Suppressor macrophage treated with lipopolysaccharide for 1 hour (primary cell): ENCODE data around the gene C1QTNF1.

Experiments used
- DNase-seq, 3 donors: peaks; one replicate each; pipeline ENCODE4 v3.0.0-alpha.2; 2020 to 2022

The C1QTNF1 gene

GRCh38 chr17:78993241-78993956 is 30.6 kb upstream of the C1QTNF1 start:
- DNase-seq, result peak; percentile 62 to 74 (median 71)

GRCh38 chr17:78993981-78994671 is 29.8 kb upstream of the C1QTNF1 start:
- DNase-seq, result no peak

GRCh38 chr17:78995022-78995760 is 28.8 kb upstream of the C1QTNF1 start:
- DNase-seq, result no peak

- no peak for DNase-seq
These were observed 28.1 kb upstream of the C1QTNF1 start for GRCh38 chr17:78995761-78996451.

GRCh38 chr17:78996781-78997201 is 27.2 kb upstream of the C1QTNF1 start:
- no peak for DNase-seq

GRCh38 chr17:78997231-78997741 is 26.7 kb upstream of the C1QTNF1 start:
- no peak for DNase-seq

- no peak for DNase-seq
These were observed 26.1 kb upstream of the C1QTNF1 start for GRCh38 chr17:78997881-78998280.

- no peak for DNase-seq
These were observed 25.5 kb upstream of the C1QTNF1 start for GRCh38 chr17:78998311-78999055.

GRCh38 chr17:78999056-78999768 is 24.8 kb upstream of the C1QTNF1 start:
- no peak for DNase-seq

- DNase-seq, result no peak
These were observed 24.0 kb upstream of the C1QTNF1 start for GRCh38 chr17:78999947-79000395.

GRCh38 chr17:79000396-79001189 is 23.4 kb upstream of the C1QTNF1 start:
- DNase-seq, result no peak

GRCh38 chr17:79001190-79002020 is 22.6 kb upstream of the C1QTNF1 start:
- DNase-seq, result no peak

- no peak for DNase-seq
These were observed 21.7 kb upstream of the C1QTNF1 start for GRCh38 chr17:79002291-79002690.

GRCh38 chr17:79002796-79003593 is 21.0 kb upstream of the C1QTNF1 start:
- no peak for DNase-seq

GRCh38 chr17:79003661-79004411 is 20.1 kb upstream of the C1QTNF1 start:
- no peak for DNase-seq

- no peak for DNase-seq
These were observed 18.7 kb upstream of the C1QTNF1 start for GRCh38 chr17:79005063-79005861.

GRCh38 chr17:79006046-79006445 is 17.9 kb upstream of the C1QTNF1 start:
- peak; percentile 68 to 83 (median 72) for DNase-seq
